GM19099 (cell line): Measurements from ENCODE around the gene RALGPS1.

Source experiments
- POLR2A ChIP-seq: IDR thresholded peaks from 3 replicates; pipeline ENCODE4 v1.6.1; 2011; ENCODE audit warnings: low read depth; ENCODE audit not compliant: insufficient read length; ENCODE audit errors: extremely low read depth

The RALGPS1 gene

DNA sequence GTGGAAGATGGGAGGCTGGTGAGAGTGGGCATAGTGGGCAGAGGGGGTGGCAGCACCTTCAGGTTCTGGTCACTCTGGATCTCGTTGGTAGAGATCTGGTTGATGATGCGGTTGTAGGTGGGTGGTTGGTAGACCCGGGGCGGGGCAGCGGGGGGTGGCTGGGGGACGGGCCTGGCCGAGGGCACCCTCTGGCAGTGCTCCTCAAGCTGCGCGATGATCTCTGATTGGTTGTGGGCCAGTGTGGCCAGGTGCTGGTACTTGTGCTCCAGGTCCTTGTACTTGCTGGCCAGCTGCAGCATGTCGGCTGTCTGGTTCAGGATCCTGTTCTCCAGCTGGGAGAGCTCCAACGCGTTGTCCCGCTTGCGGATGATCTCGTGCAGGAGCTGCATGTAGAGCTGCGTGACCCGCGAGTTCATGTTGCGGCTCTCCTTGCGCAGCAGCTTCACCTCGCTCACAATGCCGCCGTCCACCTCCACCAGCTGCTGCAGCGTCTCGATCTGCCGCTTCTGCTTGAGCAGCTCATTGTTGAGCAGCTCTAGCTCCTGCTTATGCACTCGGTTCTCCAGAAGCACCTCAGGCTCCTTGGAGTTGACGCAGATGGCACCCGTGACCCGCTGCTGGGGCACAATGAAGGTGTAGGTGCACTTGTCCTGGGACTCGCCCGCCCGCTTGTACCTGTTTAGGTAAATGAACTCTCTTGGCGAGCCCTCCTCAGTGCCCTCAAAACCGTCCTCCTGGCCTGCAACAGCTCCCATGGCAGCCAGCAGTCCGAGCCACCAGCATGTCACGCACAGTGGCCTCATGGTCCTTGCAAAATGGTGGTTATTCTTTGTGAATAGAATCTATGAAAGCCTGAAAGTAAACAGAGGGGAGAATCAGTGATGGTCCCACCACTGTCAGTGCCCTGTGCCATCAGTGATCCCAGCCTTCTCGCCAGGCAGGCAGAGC lies 193.6 kb downstream of the RALGPS1 start:
- no peak for TF ChIP-seq POLR2A

DNA sequence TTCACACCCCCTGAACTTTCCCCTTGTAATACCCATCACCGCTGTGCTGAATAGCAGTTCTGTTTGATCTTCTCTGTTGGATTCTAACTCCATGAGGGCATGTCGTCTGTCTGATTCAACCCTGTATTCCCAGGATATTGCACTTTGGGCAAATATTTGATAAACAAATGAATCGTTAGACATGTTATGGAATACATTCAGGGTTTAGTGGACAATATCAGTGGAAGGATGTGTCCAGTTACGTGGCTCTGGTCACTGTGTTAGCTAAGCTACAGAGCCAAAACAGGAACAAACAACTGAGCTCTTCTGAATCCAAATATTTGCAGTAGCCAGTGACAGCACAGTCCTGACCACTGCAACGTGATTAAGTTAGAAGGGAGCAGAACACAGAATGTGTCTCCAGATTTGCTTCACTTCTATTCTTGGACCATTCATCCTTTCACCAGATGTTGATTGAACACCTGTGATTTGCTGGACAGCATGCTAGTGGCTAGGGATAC lies 194.7 kb downstream of the RALGPS1 start:
- TF ChIP-seq POLR2A = no peak

DNA sequence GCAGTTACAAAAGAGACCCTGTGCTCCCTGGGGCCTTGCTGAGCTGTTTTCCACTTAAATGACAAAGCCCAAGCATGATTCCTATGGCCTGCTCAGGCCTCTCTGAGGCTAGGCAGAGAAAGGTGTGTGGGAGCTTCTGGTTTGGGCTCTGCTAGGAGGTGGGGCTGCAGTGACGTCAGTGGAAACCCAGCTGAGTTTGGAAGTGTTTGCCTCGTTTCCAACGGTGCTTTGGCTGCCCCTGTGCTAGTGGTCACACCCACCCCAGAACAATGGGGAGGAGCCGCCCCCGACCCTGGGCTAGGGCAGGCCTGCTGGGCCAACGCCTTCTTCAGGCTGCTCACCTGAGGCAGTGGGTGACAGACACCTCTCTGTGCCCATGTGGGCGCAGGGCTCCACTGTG lies 197.5 kb downstream of the RALGPS1 start:
- no peak for TF ChIP-seq POLR2A

DNA sequence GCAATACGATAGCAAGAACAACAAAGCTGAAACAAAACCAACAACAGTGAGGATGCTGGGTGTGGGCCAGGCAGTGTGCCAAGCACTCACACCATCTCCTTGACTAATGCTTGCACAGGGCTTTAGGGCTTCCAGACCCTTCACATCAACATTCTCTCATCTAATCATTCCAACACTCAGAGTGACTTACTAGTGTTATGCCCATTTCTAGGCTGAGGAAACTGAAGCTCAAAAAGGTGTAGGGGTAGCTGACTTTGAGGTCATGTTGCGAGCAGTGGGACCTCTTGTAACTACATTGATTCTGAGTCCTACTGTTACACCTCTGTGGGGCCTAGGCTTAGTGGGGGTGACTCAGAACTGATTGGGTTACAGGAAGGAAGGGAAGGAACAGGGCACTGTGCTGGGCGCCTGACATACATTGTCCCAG lies 198.2 kb downstream of the RALGPS1 start:
- no peak for TF ChIP-seq POLR2A

DNA sequence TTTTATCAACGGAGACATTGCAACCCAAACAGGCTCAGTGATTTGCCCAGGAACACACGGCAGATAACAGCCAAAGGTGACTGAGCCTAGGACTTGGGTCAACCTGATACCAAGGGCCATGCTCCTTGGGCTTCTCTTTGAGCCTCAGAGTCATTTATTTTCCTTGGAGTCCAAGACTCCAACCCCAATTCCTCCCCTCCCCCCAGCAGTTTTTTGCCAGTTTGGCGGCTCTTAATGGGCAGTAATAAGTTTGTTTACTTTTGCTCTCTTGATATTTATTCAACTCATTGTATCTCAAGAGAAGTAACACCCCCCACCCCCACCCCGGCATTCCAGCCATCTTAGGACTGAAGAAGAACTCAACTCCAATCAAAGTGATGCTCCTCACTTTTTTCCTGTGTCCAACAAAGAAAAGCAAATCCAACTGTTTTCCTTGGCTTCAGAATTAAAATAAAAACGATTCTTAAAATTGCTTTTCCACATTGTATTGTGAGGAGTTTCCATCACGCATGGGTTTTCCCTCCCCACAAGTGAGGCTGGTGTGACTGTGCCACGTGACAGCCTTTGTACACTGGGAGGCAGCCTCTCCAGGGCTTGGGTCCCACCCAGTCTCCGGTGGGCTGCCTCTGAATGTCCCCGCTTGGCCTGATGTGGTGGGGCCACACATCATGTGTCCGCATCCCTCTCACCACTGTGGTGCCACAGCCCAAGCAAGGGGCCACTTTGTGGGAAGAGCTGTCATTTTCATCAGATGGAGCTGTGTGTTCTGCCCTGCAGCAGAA lies 198.8 kb downstream of the RALGPS1 start:
- TF ChIP-seq POLR2A = no peak

DNA sequence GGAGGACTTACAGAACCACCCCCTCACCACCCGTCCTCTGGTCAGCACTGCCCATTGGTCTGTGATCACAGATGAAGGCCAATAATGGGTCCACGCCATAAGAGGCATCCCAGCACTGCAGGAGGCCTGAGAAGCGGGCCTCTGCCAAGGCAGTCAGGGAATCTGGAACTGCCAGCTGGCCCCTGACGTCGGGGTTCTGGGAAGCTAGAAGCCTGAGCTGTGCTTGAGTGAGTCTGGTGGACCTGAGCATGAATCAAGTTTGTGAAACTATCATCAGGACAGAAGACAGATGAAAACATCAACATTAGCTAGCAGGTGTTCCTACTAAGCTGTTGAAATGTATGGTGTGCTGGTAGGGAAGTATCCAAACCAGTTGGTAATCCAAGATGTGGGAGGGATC lies 200.0 kb downstream of the RALGPS1 start:
- TF ChIP-seq POLR2A = no peak

DNA sequence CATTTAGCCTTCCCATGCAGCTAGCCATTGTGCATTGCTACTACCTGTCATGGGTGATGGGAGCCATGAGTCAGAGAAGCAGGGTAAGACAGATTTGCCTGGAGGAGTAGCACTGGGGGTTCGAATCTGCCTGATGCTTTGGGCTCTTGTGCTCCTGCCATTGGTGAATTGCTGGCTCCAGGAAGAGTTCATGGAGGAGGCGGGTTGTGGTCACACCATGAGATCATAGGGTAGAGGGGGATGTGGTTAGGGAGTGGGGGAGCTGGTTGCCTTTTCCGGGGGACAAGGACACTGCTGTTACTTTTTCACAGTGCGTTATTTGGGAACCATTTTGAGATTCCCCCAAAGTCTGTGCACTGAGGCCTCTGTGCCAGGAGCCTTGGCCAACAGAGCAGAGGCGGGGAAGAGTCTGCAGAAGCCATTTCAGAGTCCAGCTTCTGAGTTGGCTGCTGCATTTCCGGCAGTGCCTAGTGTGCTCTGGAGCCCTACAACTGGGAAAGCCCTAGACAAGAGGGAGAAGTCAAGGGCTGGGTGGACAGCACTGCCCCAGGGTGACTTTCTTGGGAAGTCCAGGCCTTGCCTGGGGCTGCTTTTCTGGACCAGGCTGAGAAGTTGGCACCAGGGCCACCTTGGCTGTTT lies 201.6 kb downstream of the RALGPS1 start:
- no peak for TF ChIP-seq POLR2A

DNA sequence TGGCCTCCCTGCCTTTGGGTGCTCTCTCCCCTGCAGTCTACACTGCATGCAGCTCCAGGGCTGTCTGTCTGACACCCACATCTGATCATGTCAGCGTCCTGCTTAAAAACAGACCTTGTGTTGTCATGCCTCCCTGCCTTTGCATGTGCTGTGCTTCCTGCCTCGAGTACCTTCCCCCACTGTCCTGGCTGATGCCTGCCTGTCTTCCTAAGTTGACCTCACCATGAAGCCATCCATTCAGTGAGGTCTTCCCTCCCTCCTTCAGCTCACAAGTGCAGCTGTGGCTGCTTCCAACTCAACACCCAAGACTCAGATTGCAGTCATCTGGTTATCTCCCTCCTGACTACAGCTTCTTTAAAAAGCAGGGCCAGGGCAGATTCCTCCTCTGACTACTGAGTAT lies 202.4 kb downstream of the RALGPS1 start:
- TF ChIP-seq POLR2A = no peak

DNA sequence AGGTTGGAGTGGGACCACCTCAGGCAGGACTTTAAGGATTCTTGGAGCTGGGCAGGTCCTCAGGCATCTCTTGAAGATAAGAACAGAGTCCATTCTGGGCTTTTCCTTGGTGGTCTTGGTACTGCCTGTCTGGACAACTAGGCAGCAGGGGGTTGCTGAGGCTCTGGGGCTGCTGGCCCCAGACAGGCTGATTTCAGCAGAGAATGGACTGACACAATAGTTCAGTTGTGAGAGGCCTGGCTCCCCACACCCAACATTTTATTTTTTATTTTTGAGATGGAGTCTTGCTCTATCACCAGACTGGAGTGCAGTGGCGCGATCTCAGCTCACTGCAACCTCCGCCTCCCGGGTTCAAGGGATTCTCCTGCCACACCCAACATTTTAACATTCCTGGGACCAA lies 203.2 kb downstream of the RALGPS1 start:
- TF ChIP-seq POLR2A = no peak

DNA sequence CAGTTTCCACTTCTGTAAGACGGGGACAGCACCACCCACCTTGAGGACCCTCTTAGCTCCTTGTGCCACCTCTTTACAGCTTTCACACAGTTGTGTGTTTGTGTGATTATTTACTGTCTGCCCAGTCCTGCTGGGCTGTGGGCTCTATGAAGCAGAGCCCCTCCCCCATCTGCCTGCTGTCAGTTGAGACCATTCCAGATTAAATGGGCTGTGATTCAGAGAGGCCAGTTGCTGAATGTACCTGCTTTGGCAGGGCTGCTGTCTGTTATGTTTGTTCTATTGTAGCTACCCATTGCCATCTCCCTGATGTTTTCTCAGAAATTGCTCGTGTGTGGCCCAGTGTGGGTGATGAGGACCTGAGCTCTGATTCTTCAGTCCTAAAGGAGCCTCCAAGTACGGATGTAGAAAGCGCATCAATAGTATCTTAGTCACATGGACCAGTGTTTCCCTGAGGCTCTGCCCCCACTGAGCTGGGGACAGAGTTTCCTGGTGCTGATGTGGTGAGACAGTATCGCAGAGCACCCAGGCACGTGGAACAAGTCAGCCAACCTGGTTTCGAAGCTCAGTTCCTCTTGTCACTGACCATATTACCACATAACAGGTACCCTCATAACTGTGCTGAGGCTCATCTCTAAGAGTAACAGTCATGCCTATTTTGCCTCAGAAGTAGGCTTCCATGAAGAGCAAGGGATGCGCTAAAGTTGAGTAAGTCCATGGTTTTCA lies 204.2 kb downstream of the RALGPS1 start:
- TF ChIP-seq POLR2A = no peak

DNA sequence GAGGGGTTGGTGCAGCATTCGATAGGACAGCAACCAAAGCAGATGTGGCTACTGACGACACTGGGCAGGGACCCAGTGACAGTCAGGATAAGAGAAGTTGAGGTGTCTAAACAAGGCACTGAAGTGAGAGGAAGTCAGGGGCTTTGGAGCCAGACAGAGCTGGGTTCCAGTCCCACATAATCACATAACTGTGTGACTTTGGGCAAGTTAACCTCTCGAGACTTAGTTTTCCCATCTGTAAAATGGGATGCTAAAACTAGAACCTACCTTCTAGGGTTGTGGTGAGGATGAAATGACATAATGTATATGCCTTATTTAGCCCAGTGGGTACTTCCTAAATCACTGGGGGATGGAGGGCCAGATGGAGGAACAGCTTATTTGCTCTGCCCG lies 204.7 kb downstream of the RALGPS1 start:
- TF ChIP-seq POLR2A = no peak

DNA sequence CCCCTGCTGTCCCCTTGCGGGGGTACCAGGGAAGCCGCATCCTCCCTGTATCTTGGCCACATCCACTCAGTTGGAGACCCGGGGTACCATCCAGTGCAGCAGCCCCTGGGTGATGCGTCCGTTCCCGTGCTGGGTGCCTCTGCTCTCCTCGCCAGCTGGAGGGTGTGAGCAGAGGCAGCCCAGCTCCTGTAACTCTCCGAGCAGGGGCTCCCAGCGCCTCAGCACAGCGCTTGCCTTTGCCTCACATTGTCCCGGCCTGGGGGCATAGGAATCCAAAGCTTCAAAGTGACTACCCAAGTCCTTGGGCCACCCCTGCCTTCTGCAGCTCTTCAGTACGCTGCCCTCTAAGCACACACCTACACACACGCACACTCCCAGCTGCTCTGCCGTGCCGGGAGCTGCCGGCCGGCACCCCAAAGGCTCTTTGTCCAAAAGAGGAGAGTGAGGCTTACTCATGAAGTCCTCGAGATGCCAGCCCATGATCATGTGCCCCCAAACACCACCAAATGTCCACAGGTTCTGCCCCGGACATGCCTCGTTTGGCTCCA lies 207.1 kb downstream of the RALGPS1 start:
- TF ChIP-seq POLR2A = no peak

DNA sequence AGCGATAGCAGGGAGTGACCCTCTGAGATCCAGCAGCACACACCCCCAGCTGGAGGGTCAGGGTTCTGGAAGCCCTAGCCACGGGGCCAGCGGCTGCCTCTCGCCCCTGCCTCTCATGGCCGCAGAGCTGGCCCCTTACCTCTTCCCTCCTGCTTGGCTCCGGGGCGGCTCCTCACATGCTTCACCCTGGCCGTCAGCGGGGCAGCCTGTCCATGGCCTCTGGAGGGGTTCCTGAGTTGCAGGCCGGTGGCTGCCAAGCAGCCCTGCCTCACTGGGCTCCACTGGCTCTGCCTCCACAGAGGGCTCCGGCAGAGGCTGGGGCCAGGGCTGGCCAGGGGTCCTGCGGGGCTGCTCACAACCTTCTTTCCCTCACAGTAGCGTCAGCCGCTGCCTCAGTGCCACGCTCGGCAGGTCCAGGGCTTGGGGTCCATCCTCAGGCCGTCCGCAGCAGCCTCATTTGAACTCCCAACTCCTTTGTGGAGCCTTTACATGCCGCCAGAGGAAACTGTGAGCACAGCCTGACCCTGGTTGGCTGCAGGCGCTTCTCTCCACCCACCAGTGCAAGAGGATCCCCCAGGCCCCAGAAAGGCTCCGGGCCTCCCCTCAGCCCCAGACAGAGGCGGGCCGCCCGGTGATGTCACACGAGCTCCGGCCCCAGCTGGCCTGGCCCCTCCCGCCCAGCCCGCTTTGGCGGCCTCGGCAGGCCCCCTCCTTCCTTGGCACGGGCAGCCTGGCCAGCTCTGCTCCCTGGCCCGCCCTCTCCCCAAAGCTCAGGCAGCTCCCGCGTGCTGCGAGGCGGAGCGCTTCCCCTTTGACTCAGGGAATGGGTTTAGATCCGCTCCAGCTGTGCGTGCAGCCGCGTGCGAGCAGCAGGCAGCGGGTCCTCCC lies 207.8 kb downstream of the RALGPS1 start, which contains the start of gene ANGPTL2:
Gene ANGPTL2 (minus strand): TSS at position 460 of the 888 bp plus-strand sequence. CDS start 13,904 bp downstream, outside the sequence.
- TF ChIP-seq POLR2A = no peak
